NOMO-1 treated with dmso at 0.1 percent for 144 hours (cell line): Measurements from ENCODE around the gene KRTAP20-2.

ENCODE experiments used
- DNase-seq: peaks from one replicate; lab custom pipeline; 2025; ENCODE audit not compliant: unreplicated experiment; lab: John Stamatoyannopoulos, UW

KRTAP20-2 gene

GRCh38 chr21:30634906-30635305 is at the start of gene KRTAP20-2:
KRTAP20-2 (plus strand) TSS chr21:30635206; CDS start chr21:30635264, 58 bp downstream.
- no peak for DNase-seq

- DNase-seq, result no peak
Measured at GRCh38 chr21:30590297-30590696, 44.7 kb upstream of the KRTAP20-2 start, which contains the start of gene KRTAP22-2. KRTAP22-2 (minus strand) TSS chr21:30590397.

DNA sequence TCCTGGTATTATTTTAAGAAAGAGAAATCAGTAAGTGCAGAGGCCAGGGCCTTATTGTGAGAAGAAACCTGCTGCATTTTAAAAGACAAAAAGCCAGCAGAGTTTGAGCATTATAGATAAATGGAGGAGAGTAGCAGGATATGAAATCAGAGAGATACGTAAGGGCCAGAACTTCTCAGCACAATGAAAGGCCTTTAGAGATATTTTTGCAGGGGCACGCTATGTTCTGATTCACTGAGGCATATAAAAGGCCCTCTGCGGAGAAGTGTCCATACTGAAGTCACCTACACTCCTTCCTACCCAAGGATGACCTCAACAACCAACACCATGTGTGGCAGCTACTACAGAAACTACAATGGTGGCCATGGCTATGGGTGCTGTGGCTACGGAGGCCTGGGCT is 42.9 kb upstream of the KRTAP20-2 start, which contains the start of gene KRTAP6-3:
Gene KRTAP6-3, plus strand, starts transcription at position 301 of the 400 bp plus-strand sequence. Its CDS starts 6 bp downstream, at position 307.
- DNase-seq, result no peak

DNA sequence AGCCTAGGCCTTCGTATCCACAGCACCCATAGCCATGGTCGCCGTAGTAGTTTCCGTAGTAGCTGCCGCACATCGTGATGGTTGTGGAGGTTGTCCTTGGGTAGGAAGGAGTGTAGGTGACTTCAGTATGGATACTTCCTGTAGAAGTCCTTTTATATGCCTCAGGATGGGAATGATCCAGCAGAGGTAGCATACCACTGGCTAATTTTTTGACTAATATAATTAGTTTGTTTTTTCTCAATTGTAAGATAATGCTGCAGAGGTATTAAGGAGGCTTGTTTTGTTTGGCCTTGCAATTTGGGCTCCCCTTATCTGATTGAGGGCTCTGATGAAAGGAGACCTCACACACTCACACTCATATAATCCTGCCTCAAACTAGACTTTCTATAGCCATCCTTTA is 36.2 kb upstream of the KRTAP20-2 start, which contains the start of gene KRTAP6-2:
Gene KRTAP6-2, minus strand, starts transcription at position 101 of the 400 bp plus-strand sequence. Its CDS starts 28 bp downstream, at position 73.
- DNase-seq, result no peak

- DNase-seq, result no peak
Measured at GRCh38 chr21:30600787-30601186, 34.2 kb upstream of the KRTAP20-2 start, which contains the start of gene KRTAP22-1. KRTAP22-1 (plus strand) TSS chr21:30601087.

DNA sequence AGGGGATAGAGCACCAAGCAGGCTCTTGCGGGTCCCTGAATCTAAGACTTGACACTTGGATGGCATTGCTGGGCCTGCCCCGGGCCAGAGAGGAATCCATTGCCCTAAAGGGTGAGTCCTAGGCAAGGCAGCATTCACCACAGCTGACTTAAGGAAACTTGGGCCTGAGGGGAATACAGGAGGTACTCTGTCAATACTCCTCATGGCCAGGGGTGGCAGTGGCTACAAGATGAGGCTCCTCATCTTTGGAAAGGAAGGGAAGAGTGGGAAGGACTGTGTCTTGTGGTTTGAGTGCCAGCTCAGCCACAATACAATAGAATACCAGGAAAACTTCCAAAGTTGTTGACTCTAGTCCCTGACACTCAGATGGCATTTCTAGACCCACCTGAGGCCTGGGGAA is 29.0 kb upstream of the KRTAP20-2 start:
- DNase-seq, result no peak

DNA sequence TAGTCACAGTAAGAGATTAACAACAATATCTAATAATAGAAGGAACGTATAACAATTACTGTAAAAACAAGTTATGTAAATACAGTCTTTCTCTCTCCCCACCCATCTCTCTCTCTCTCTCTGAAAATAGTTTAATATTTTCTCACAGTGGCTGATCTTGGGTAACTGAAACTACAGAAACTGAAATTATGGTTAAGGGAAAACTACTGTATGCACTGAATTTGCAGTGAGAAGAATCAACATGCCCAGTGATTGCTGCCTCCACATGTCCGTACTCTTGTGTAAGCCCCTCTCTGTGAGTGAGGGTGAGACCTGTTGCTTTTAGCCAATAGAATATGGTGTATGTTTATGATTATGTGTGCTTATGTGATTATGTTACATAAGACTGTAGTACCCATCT is 22.9 kb upstream of the KRTAP20-2 start:
- no peak for DNase-seq

DNA sequence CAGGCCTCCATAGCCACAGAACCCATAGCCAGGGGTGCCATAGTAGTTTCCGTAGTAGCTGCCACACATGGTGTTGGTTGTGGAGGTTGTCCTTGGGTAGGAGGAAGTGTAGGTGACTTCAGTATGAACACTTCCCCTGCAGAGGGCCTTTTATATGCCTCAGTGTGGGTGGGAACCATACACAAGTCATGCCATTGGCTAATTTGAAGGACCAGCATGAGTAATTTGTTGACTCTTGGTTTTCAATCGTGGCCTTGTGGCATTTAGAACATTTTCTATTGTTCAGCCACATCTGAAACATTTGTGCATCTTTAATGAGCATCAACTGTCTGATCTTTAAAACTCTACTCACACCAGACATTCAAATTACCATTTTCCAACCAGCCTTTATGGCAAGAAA is 21.2 kb upstream of the KRTAP20-2 start, which contains the start of gene KRTAP6-1:
Gene KRTAP6-1, minus strand, starts transcription at position 95 of the 400 bp plus-strand sequence. Its CDS starts 26 bp downstream, at position 69.
- no peak for DNase-seq

DNA sequence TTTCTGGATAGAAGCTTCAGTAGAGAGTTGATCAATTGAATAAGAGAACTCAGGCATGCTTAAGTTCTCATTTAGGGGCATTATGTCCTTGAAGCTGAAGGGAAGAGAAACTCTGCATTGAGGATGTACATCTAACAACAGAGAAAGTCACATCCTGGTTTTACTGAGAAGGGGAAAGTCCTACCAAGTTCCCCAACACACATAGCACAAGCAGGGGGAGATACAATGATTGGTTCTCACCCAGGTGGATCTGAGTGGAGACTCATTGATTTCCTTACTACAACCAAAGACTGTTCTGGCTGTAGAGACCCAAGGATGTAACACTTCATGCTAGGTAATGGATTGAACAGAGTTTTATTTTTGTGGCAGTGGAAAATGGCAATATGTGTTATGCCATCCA is 19.8 kb upstream of the KRTAP20-2 start:
- DNase-seq, result no peak

GRCh38 chr21:30616125-30616524 is 18.9 kb upstream of the KRTAP20-2 start, which contains the start of gene KRTAP20-1:
KRTAP20-1 (plus strand) TSS chr21:30616425; CDS start chr21:30616455, 30 bp downstream.
- DNase-seq, result no peak

DNA sequence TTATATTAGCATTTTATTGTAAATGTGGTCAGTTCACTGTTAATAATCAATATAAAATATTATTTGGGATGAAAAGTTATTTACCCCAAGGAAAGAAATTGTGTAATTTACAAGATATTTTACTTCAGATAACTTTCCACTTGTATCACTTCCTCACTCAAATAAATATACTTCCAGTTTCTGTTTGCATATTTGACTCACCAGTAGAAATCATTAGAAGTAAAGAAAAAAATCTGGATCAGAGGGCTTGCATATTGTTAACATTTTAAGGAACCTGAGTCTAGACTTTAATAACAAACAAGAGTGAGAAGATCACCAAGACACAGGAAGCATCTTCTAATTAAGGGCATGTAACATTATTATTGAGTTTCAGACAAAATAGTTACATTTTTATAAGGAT is 14.9 kb upstream of the KRTAP20-2 start:
- DNase-seq, result no peak

- DNase-seq, result no peak
Measured at GRCh38 chr21:30620522-30620921, 14.5 kb upstream of the KRTAP20-2 start, which contains the start of gene KRTAP20-4. KRTAP20-4 (plus strand) TSS chr21:30620627.

DNA sequence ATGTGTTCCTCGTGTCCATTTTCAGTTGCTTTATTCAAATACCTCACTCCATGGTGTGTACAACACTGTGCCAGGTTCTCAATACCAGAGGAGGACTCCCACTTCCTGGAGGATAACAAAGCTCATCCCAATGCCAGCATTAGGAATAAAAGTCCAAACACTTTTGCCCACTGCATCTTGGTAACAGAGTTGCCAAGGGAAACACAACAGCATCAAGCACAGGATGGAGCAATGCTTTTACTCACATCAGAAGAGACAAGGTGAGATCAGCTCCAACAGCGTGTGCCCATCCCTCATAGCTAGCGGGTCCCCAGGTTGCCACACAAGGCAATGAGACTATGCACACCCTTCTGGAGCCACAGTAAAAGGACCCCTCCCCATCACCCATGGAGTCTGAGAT is 11.6 kb upstream of the KRTAP20-2 start:
- no peak for DNase-seq

- no peak for DNase-seq
Measured at GRCh38 chr21:30625449-30626165, 9.4 kb upstream of the KRTAP20-2 start.

DNA sequence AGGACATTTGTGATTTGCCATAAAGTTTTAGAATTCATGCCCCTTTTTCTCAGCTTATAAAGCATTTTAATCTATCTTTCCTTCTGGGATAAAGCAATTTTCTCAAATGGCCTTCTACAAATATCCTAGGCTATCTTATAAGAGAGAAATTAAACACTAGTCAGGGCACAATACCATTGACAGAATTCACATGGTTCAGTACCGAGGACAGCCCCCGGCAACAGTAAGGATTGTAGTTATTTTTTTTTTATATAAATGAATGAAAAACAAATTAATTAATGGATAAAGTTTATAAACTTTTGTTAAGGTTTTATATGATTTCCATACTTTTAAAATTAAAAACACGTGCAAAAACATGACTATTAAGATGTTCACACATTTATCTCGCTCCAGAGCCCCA is 6.9 kb upstream of the KRTAP20-2 start:
- DNase-seq, result no peak

DNA sequence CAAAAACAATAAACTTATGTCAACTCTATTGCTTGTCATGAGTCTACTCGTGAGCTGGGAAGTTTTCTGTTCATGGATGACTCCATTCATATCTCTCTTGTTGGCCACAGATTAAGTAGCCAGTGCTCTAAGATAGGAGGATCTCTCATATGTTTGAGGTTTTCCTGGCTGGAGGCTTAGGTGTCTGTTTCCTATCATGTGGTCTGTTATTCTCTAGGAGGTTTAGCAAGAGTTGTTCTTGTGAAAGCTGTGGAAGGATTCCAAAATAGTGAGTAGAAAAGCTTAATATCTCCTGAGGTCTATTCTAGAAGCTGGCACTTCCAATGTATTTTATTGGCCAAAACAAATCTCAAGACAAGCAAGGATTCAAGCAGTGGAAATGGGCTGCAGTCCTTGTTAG is 5.8 kb upstream of the KRTAP20-2 start:
- no peak for DNase-seq

DNA sequence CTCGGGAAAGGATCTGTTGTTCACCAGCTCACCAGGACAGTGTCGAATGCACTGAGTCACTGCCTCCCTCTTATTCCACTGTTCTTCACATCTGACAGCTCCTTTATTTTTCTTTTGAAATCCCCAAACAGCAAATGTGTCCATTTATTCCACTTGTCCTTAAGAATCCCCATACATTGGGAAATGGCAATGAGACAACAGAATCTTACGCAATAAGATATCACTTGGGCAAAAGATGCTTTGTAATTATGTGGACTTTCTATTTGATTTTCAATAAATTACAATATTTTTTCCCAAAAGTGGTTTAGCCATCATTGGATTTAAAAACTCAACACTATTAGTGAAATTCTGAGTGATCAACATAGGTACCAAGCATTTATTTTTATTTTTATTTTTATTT is 3.7 kb downstream of the KRTAP20-2 start:
- no peak for DNase-seq

DNA sequence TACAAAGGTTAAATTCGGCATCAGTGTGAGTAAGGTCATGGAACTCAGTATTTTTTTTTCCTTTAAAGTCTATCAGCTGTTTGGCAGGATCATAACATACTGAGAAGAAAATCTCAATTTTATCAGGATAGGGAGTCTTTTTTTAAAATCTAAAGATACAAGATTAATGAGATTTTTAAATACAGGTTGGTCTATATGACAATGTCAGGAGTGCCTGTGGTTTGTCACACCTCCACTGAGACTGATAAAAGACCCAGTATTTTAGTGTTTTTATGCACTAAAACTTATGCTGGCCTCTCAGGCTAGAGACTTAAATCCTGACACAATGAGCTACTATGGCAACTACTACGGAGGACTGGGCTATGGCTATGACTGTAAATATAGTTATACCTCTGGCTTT is 7.6 kb downstream of the KRTAP20-2 start, which contains the start of gene KRTAP20-3:
Gene KRTAP20-3, plus strand, starts transcription at position 301 of the 400 bp plus-strand sequence.
- no peak for DNase-seq

DNA sequence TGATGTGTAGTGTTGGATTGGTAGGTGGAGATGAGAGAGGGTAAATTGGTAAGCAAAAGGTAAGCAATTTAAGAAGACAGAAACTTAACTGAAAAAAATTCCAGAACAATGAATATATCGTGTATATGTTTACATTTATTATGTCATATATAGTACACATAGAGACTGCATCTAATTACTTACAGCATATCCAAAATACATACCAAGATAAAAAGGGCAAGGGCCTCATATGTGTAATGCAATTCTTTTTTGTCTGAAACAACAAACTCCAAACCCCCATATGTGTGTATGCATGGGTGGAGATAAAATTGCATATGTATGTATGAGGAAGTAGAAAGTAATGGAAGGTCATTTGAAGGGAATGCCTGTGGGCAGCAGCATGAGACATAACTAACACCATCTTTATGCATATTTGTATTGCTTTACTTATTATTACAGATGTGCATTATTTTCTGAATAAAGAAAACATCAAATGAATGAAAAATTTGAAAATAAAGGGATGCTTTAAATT is 12.0 kb downstream of the KRTAP20-2 start:
- DNase-seq, result no peak

GRCh38 chr21:30652891-30653290 is 17.9 kb downstream of the KRTAP20-2 start:
- DNase-seq, result no peak

DNA sequence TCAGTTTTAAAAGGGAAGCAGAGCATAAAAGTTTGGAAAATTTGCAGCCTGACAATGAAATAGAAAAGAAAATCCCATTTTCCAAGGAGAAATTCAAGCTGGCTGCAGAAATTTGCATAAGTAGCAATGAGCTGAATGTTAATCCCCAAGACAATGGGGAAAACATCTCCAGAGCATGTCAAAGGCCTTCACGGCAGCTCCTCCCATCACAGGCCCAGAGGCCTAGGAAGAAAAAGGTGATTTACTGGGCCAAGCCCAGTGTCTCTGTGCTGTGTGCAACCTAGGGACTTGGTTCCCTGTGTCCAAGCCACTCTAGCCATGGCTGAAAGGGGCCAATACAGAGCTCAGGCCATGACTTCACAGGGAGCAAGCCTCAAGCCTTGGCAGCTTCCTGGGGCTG is 33.8 kb downstream of the KRTAP20-2 start:
- no peak for DNase-seq
